Measurements from ENCODE around the gene SCT.

Gene SCT

DNA sequence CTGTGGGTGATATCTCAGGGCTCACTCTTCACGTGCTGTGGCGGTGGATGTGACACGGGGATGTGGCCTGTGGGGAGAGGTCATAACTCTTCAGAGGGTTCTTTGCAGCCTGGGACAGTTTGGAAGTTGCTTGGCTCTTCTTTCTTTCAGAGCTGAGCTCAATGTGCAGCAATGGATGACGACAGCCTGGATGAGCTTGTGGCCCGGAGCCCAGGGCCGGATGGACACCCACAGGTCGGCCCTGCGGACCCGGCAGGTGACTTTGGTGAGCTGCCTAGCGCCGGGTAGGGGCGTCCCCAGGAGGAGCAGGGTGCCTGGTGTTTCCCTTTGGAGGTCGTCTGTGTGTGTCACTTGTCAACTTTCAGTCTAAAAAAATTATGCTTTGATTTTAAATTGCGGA, 45.6 kb downstream of the SCT start:
- no peak for FAIRE-seq

DNA sequence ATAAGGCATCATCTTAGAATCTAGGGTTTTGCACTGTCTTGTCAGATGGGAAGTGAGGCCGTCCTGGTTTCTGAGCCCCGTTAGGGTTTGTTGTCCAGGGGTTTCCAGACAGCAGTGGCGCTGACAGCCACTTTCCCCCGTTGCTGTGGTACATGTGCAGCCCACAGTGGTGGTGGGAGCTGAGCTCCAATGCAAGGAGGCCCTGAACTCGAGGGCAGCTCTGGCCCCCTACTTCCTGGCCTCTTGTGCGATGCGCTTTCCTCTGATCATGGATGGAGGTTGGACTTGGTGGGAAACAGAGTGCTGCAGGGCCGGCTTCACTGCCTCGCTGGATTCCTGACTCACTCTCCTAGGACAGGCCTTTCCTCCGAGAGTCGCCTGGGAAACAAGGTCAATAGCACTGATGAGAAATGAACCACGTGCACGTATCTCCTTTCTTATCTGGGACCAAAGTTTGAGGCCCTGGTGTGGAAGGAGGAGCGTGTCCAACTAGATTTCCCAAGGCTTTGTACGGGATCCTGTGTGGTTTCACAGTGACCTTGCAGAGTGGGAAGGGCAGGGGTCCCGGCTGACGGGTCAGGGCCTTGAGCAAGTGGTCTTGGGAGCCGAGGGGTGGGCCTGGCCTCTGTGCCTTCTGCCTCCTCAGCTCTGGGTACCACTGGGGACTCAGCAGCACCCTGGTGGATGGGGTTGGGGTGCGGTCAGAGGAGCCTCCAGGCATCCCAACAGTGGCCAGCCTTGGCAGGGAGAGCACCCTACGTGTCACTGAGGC, 47.0 kb downstream of the SCT start:
- FAIRE-seq, result no peak

- no peak for FAIRE-seq
Measured at GRCh38 chr11:578276-579035, 48.5 kb downstream of the SCT start.

DNA sequence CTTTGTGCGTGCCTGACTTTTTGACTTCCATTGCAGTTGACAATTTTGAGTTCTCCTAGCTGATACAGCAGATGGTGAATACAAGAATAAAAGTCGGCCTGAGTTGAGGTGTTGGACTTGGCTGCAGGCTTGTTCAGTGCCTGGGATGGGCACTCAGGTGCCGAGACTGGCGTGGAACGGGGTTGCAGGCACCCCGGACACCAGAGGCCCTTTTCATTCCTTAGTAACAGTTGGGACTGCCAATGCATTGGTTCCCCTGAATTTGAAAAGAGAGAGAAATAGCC, 49.4 kb downstream of the SCT start:
- no peak for FAIRE-seq

DNA sequence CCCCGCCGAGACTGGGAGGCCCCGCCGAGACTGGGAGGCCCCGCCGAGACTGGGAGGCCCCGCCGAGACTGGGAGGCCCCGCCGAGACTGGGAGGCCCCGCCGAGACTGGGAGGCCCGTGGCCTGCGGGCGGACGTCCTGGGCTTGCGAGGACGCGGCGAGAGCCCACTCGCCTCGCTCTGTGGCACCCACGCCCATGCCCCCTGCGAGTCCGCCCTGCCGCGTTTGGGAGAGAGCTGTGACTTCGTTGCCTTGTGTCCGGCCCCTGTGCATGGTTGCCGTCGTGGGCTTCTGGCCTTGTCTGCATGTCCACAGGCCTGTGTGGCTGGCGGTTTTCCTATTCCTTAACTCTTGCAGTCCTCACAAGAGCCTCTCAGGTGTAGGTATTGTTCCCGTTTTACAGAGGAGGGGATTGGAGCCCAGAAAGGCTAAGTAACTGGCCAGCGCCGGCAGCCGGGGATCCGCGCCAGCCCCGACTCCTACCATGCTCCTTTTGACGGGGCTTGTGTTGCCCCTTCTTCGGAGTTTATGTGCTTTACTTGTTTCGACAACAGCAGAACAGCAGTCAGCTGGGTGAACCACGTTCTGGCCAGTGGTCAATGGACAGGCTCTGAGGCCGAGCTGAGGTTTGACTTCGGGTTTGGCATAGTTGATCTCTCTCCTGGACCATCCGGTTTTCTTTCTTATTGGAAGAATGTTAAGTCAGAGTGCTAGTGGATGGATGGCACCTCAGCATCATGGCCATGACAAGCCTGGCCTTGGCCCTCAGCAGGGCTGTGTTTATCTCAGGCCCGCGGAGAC, 50.0 kb downstream of the SCT start:
- no peak for FAIRE-seq
